GM23338 (cell line): Measurements from ENCODE around the gene ZBTB9. TPM values are rescaled to one million over a fixed set of nuclear protein-coding genes. Genes with fewer than 3 reads are reported as not detected.

Experiments used
- ATAC-seq: fragments of 200-7000 bp; cut with Tn5 transposase; 3 replicates; pipeline ENCODE4 v1.9.1; 2020
- DNase-seq: peaks from one replicate; pipeline ENCODE4 v3.0.0-alpha.2; 2015; ENCODE audit warnings: low spot score
- H2AFZ ChIP-seq: fragments of 200-600 bp; sonication (generic); 2 replicates; pipeline ENCODE4 v1.8.0; 2016; ENCODE audit warnings: antibody characterized with exemption, mild to moderate bottlenecking, moderate library complexity
- H3F3A ChIP-seq: fragments of 200-600 bp; sonication (generic); replicated peaks from 2 replicates; pipeline ENCODE4 v1.8.0; 2017; ENCODE audit warnings: antibody characterized with exemption, mixed run types, low read depth
- H3K27ac ChIP-seq: fragments of 200-600 bp; sonication (generic); 2 replicates; pipeline ENCODE4 v1.6.1; 2016; ENCODE audit warnings: low read depth
- H3K27me3 ChIP-seq: fragments of 200-600 bp; sonication (generic); 2 replicates; pipeline ENCODE4 v1.8.0; 2016; ENCODE audit warnings: mild to moderate bottlenecking, mixed run types, moderate library complexity; ENCODE audit not compliant: insufficient read depth
- H3K36me3 ChIP-seq: fragments of 200-600 bp; sonication (generic); 2 replicates; pipeline ENCODE4 v1.8.0; 2016; ENCODE audit warnings: mild to moderate bottlenecking; ENCODE audit not compliant: insufficient read depth
- H3K4me1 ChIP-seq: fragments of 200-600 bp; sonication (generic); 2 replicates; pipeline ENCODE4 v1.8.0; 2016; ENCODE audit warnings: mild to moderate bottlenecking, moderate library complexity; ENCODE audit not compliant: insufficient read depth
- H3K4me2 ChIP-seq: fragments of 200-600 bp; sonication (generic); 2 replicates; pipeline ENCODE4 v1.7.1; 2017; ENCODE audit warnings: mixed run types
- H3K4me3 ChIP-seq: fragments of 200-600 bp; sonication (generic); 2 replicates; pipeline ENCODE4 v1.6.1; 2016; ENCODE audit warnings: mixed run types
- H3K79me2 ChIP-seq: fragments of 200-600 bp; sonication (generic); replicated peaks from 2 replicates; pipeline ENCODE4 v1.8.0; 2017; ENCODE audit warnings: mild to moderate bottlenecking; ENCODE audit not compliant: insufficient read depth
- H3K9me2 ChIP-seq: fragments of 200-600 bp; sonication (generic); 2 replicates; pipeline ENCODE4 v1.8.0; 2017; ENCODE audit not compliant: insufficient read depth
- H4K20me1 ChIP-seq: fragments of 200-600 bp; sonication (generic); replicated peaks from 2 replicates; pipeline ENCODE4 v1.8.0; 2017; ENCODE audit warnings: mild to moderate bottlenecking; ENCODE audit not compliant: insufficient read depth
- H3K27ac Mint-ChIP-seq: 2 replicates; pipeline ENCODE4 v1.8.0; 2020; ENCODE audit warnings: inconsistent platforms, mild to moderate bottlenecking, moderate library complexity, mixed read lengths
- H3K27me3 Mint-ChIP-seq: 3 replicates; pipeline ENCODE4 v1.8.0; 2022; ENCODE audit warnings: low read depth, mild to moderate bottlenecking, moderate library complexity, mixed read lengths, inconsistent platforms; ENCODE audit not compliant: insufficient read depth, poor library complexity
- H3K36me3 Mint-ChIP-seq: 3 replicates; pipeline ENCODE4 v1.8.0; 2021; ENCODE audit warnings: low read depth, mild to moderate bottlenecking, inconsistent platforms, moderate library complexity, mixed read lengths
- H3K4me1 Mint-ChIP-seq: 3 replicates; pipeline ENCODE4 v1.8.0; 2020; ENCODE audit warnings: mild to moderate bottlenecking, inconsistent platforms, mixed read lengths
- H3K4me3 Mint-ChIP-seq: 3 replicates; pipeline ENCODE4 v1.8.0; 2021; ENCODE audit warnings: moderate library complexity, mild to moderate bottlenecking, inconsistent platforms, mixed read lengths
- H3K9me3 Mint-ChIP-seq: 3 replicates; pipeline ENCODE4 v1.8.0; 2020; ENCODE audit warnings: moderate library complexity, mild to moderate bottlenecking, inconsistent platforms, mixed read lengths
- CREB1 ChIP-seq: fragments of 250-450 bp; sonication (Bioruptor Pico); IDR thresholded peaks from 2 replicates; pipeline ENCODE4 v1.5.0; 2020; ENCODE audit warnings: low read depth, mild to moderate bottlenecking, moderate library complexity
- JUNB ChIP-seq: IDR thresholded peaks from one replicate; pipeline ENCODE4 v1.6.1; 2016; ENCODE audit warnings: antibody characterized with exemption; ENCODE audit not compliant: unreplicated experiment
- NANOG ChIP-seq: IDR thresholded peaks from 2 replicates; pipeline ENCODE4 v1.6.1; 2016; ENCODE audit warnings: antibody characterized with exemption, borderline replicate concordance
- POLR2AphosphoS5 ChIP-seq: IDR thresholded peaks from 2 replicates; pipeline ENCODE4 v1.6.1; 2016; ENCODE audit warnings: antibody characterized with exemption, low read depth
- REST ChIP-seq: IDR thresholded peaks from one replicate; pipeline ENCODE4 v1.6.1; 2018; ENCODE audit warnings: antibody characterized with exemption; ENCODE audit not compliant: unreplicated experiment
- STAT1 ChIP-seq: IDR thresholded peaks from one replicate; pipeline ENCODE4 v1.6.1; 2016; ENCODE audit warnings: antibody characterized with exemption; ENCODE audit not compliant: unreplicated experiment
- ZNF331 ChIP-seq: fragments of 250-450 bp; sonication (Bioruptor Pico); IDR thresholded peaks from 2 replicates; pipeline ENCODE4 v1.5.0; 2020; ENCODE audit warnings: low read depth, mild to moderate bottlenecking, moderate library complexity
- polyA plus RNA-seq: library from polyadenylated mRNA; unstranded; fragments of >200 nt; fragmentation: Nextera tagmentation; extraction: Ambion mirVana; gene quantifications from 2 replicates; pipeline ENCODE4 v1.2.1, GENCODE V29; 2016
- total RNA-seq: library from RNA; depleted of rRNA; stranded (reverse); fragments of >200 nt; shearing (Covaris generic); gene quantifications from 2 replicates; pipeline ENCODE4 v1.2.3, GENCODE V29; 2014
- TF ChIP-seq, protein P1 (sequence below), 2 experiments: fragments of 200-600 bp in 1 of 2; sonication (generic) in 1 of 2; conservative IDR thresholded peaks; 2 replicates each; pipeline versions ENCODE4 v1.5.1 to v1.6.1; 2016 to 2017; ENCODE audit warnings: antibody characterized with exemption in 2 of 2, low read depth in 2 of 2, mild to moderate bottlenecking in 2 of 2, moderate library complexity in 1 of 2
- TF ChIP-seq, protein P2 (sequence below): fragments of 250-450 bp; sonication (Bioruptor Pico); IDR thresholded peaks from 2 replicates; pipeline ENCODE4 v1.5.0; 2020; ENCODE audit warnings: mild to moderate bottlenecking, moderate library complexity

ZBTB9 gene
- total and polyA plus RNA-seq, 2 experiments from 2014 or later: 13.5 to 17.9 TPM

DNA sequence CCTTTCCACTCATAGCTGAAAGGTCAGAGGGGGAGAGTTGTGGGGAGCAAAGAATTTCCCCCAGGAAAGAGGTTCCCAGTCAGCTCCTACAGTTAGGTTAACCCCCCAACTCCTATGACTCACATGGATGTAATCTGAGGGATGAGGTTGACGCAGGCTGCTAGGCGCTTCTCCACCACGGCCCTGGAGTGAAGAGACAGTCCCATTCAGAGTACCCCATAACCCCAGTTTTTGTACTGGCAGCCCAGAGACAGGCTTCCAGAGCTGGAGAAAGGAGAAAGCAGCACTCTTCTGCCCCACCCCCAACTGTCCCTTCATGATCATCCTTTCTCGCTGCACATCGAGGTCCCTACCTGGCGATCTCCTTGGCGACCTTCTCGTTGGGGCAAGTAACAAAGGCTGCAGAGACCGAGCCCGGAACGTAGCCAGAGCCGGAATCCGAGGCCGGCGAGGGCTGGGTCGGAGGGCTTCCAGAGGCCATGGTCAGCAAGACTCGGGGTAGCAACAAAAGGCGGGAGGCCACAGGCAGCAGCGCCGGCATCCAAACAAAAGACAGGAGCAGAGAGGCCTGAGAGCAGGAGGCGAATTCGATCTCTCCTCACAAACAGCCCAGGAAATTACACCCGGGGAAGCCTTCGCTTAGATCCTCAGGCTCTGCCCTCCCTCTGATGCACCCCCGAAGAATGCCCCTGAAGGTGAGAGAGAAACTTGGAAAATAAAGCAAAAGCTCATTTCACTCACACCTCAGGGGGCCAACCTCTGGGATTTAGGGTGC lies 37.1 kb upstream of the ZBTB9 start (continued):
- no peak for TF ChIP-seq REST
- no peak for TF ChIP-seq NANOG
- TF ChIP-seq JUNB: no peak
- no peak for TF ChIP-seq ZNF331 (CRISPR knock-in tag)
- no peak for TF ChIP-seq CREB1 (CRISPR knock-in tag)
- TF ChIP-seq STAT1: no peak

DNA sequence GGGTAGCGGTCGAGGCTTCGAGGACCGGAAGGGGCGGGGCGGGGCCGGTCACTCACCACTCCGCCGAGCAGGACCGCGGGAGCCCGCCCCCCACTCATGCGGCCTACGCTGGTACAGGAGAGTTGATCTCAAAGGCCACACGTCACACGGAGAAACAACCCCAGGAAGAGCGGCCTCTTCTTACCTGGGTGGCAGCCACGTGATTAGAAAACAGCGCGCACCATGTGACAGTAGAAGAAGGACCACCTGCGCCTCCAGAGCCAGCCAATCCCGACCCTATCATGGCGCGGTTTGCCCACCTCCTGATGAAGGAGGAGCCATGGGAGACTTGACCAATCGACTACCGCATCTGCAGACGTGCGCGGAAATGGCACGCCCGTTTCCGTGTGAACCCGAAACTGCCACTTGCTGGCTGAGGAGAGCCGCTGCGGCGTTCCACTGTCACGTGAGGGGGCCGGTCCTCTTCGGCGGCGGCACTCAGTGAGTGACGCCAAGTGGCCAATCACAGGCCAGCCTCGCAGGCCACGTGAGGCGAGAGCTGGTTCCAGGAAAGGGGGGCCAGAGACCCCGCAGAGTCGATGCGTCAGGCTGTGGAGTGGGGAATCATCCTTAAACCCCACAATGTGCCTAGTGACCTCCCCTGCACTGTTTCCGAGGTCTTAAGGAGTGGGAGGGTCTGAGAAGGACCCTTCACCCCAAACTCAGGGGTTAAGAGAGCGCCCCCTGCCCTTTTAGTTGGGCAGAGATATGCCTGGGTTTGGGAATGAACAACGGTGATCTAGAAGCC lies 36.3 kb upstream of the ZBTB9 start, which contains the start of gene CUTA:
Gene CUTA (minus strand): TSS at position 205 of the 787 bp plus-strand sequence. CDS start 107 bp downstream, at position 98.
- peak; percentile 83 for ATAC-seq
- peaks cover 57% of the 10 kb centered on the region for H3K79me2 ChIP-seq
- H3K9me2 ChIP-seq: no peaks in the 10 kb centered on the region
- Mint-ChIP-seq H3K27ac (peak within 1 kb of the TSS; percentile 98), H3K36me3 (peaks cover 52% of the 10 kb centered on the region), H3K4me1 (peaks cover 69% of the 10 kb centered on the region), H3K4me3 (peak within 1 kb of the TSS; percentile 99), H3K9me3 (no peaks in the 10 kb centered on the region), H3K27me3 (peaks cover 27% of the 10 kb centered on the region)
- peaks cover 40% of the 10 kb centered on the region for H3K4me1 ChIP-seq
- peaks cover 9% of the 10 kb centered on the region; the same call in 1 of the 2 replicates for H3K36me3 ChIP-seq
- peaks cover 19% of the 10 kb centered on the region for H3F3A ChIP-seq
- peak within 1 kb of the TSS; percentile 2; the same call in 1 of the 2 replicates for H2AFZ ChIP-seq
- peak; percentile 99 for DNase-seq
- H3K27me3 ChIP-seq: no peaks in the 10 kb centered on the region
- peak within 1 kb of the TSS; percentile 99 for H3K4me2 ChIP-seq
- peaks cover 20% of the 10 kb centered on the region for H4K20me1 ChIP-seq
- H3K4me3 ChIP-seq: peak within 1 kb of the TSS; percentile 98
- peak within 1 kb of the TSS; percentile 98 for H3K27ac ChIP-seq
- TF ChIP-seq STAT1: no peak
- TF ChIP-seq CREB1 (CRISPR knock-in tag): peak; percentile 66
- TF ChIP-seq, protein P1, sequence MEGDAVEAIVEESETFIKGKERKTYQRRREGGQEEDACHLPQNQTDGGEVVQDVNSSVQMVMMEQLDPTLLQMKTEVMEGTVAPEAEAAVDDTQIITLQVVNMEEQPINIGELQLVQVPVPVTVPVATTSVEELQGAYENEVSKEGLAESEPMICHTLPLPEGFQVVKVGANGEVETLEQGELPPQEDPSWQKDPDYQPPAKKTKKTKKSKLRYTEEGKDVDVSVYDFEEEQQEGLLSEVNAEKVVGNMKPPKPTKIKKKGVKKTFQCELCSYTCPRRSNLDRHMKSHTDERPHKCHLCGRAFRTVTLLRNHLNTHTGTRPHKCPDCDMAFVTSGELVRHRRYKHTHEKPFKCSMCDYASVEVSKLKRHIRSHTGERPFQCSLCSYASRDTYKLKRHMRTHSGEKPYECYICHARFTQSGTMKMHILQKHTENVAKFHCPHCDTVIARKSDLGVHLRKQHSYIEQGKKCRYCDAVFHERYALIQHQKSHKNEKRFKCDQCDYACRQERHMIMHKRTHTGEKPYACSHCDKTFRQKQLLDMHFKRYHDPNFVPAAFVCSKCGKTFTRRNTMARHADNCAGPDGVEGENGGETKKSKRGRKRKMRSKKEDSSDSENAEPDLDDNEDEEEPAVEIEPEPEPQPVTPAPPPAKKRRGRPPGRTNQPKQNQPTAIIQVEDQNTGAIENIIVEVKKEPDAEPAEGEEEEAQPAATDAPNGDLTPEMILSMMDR (conservative IDR thresholded peaks at IDR 0.05; ENCODE audit: low read depth in 2 of 2): peak; percentile 53 to 66
- TF ChIP-seq, protein P2, sequence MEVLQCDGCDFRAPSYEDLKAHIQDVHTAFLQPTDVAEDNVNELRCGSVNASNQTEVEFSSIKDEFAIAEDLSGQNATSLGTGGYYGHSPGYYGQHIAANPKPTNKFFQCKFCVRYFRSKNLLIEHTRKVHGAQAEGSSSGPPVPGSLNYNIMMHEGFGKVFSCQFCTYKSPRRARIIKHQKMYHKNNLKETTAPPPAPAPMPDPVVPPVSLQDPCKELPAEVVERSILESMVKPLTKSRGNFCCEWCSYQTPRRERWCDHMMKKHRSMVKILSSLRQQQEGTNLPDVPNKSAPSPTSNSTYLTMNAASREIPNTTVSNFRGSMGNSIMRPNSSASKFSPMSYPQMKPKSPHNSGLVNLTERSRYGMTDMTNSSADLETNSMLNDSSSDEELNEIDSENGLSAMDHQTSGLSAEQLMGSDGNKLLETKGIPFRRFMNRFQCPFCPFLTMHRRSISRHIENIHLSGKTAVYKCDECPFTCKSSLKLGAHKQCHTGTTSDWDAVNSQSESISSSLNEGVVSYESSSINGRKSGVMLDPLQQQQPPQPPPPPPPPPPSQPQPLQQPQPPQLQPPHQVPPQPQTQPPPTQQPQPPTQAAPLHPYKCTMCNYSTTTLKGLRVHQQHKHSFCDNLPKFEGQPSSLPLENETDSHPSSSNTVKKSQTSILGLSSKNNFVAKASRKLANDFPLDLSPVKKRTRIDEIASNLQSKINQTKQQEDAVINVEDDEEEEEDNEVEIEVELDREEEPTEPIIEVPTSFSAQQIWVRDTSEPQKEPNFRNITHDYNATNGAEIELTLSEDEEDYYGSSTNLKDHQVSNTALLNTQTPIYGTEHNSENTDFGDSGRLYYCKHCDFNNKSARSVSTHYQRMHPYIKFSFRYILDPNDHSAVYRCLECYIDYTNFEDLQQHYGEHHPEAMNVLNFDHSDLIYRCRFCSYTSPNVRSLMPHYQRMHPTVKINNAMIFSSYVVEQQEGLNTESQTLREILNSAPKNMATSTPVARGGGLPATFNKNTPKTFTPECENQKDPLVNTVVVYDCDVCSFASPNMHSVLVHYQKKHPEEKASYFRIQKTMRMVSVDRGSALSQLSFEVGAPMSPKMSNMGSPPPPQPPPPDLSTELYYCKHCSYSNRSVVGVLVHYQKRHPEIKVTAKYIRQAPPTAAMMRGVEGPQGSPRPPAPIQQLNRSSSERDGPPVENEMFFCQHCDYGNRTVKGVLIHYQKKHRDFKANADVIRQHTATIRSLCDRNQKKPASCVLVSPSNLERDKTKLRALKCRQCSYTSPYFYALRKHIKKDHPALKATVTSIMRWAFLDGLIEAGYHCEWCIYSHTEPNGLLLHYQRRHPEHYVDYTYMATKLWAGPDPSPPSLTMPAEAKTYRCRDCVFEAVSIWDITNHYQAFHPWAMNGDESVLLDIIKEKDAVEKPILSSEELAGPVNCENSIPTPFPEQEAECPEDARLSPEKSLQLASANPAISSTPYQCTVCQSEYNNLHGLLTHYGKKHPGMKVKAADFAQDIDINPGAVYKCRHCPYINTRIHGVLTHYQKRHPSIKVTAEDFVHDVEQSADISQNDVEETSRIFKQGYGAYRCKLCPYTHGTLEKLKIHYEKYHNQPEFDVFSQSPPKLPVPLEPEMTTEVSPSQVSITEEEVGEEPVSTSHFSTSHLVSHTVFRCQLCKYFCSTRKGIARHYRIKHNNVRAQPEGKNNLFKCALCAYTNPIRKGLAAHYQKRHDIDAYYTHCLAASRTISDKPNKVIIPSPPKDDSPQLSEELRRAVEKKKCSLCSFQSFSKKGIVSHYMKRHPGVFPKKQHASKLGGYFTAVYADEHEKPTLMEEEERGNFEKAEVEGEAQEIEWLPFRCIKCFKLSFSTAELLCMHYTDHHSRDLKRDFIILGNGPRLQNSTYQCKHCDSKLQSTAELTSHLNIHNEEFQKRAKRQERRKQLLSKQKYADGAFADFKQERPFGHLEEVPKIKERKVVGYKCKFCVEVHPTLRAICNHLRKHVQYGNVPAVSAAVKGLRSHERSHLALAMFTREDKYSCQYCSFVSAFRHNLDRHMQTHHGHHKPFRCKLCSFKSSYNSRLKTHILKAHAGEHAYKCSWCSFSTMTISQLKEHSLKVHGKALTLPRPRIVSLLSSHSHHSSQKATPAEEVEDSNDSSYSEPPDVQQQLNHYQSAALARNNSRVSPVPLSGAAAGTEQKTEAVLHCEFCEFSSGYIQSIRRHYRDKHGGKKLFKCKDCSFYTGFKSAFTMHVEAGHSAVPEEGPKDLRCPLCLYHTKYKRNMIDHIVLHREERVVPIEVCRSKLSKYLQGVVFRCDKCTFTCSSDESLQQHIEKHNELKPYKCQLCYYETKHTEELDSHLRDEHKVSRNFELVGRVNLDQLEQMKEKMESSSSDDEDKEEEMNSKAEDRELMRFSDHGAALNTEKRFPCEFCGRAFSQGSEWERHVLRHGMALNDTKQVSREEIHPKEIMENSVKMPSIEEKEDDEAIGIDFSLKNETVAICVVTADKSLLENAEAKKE (CRISPR knock-in tag): no peak
- peak; percentile 85 for TF ChIP-seq POLR2AphosphoS5
- 0 out of 2 replicates have a peak, but pooled peaks have one; percentile 13 for TF ChIP-seq NANOG
- no peak for TF ChIP-seq ZNF331 (CRISPR knock-in tag)
